SK-N-DZ (cell line): ENCODE data around the gene ABCC1.
"Not testable (repeated sequence)": the region's sequence is repeated elsewhere in the genome, so short reads cannot be mapped to it uniquely, and the experiment has no call there.

Experiments used
- DNase-seq: peaks from one replicate; pipeline ENCODE4 v3.0.0-alpha.2; 2015; ENCODE audit warnings: low spot score

Gene ABCC1

GRCh38 chr16:16183562-16183961, 234.1 kb downstream of the ABCC1 start:
- DNase-seq, result no peak

GRCh38 chr16:16184594-16184993, 235.2 kb downstream of the ABCC1 start:
- DNase-seq, result no peak

- no peak for DNase-seq
Observed at GRCh38 chr16:16185095-16185494, 235.7 kb downstream of the ABCC1 start.

- no peak for DNase-seq
Observed at GRCh38 chr16:16186820-16187219, 237.4 kb downstream of the ABCC1 start.

- DNase-seq, result no peak
Observed at GRCh38 chr16:16188827-16189226, 239.4 kb downstream of the ABCC1 start.

GRCh38 chr16:16189842-16190241, 240.4 kb downstream of the ABCC1 start:
- DNase-seq, result no peak

GRCh38 chr16:16190546-16190945, 241.1 kb downstream of the ABCC1 start:
- no peak for DNase-seq

- DNase-seq, result not testable (repeated sequence)
Observed at GRCh38 chr16:16190966-16191365, 241.6 kb downstream of the ABCC1 start.

GRCh38 chr16:16191493-16192167, 242.2 kb downstream of the ABCC1 start:
- no peak for DNase-seq
